Lung (tissue), 12 donors: Measurements from ENCODE around the gene FFAR3. TPM values are rescaled to one million over a fixed set of nuclear protein-coding genes. Genes with fewer than 3 reads are reported as not detected.

Experiments
- ATAC-seq: fragments of 200-7000 bp; cut with Tn5 transposase; one replicate; pipeline ENCODE4 v1.9.1; 2020; ENCODE audit warnings: moderate number of reproducible peaks; ENCODE audit not compliant: insufficient read depth, low FRiP score
- DNase-seq, 3 donors: peaks; one replicate each; pipeline ENCODE4 v3.0.0-alpha.2; 2013 to 2017
- H3K27ac ChIP-seq, 2 donors: one replicate each; pipeline ENCODE4 v1.5.1; 2013; ENCODE audit warnings: mild to moderate bottlenecking in 2 of 2, moderate library complexity in 2 of 2, control low read depth in 1 of 2, inconsistent platforms in 1 of 2, low read depth in 1 of 2, low read length in 1 of 2
- H3K27me3 ChIP-seq, 3 donors: one replicate each; pipeline ENCODE4 v1.5.1; 2013; ENCODE audit warnings: low read length in 2 of 3; ENCODE audit not compliant: control insufficient read depth in 3 of 3, insufficient read depth in 3 of 3
- H3K36me3 ChIP-seq, 4 donors: one replicate each; pipeline ENCODE4 v1.5.1; 2013; ENCODE audit warnings: low read length in 4 of 4, mild to moderate bottlenecking in 1 of 4, moderate library complexity in 1 of 4; ENCODE audit not compliant: control insufficient read depth in 4 of 4, insufficient read depth in 4 of 4
- H3K4me1 ChIP-seq, 5 donors: one replicate each; pipeline ENCODE4 v1.5.1; 2013; ENCODE audit warnings: low read length in 5 of 5, mild to moderate bottlenecking in 2 of 5, moderate library complexity in 1 of 5; ENCODE audit not compliant: control insufficient read depth in 5 of 5, insufficient read depth in 5 of 5
- H3K4me3 ChIP-seq: one replicate; pipeline ENCODE4 v1.5.1; 2013; ENCODE audit warnings: mild to moderate bottlenecking, control low read depth, moderate library complexity
- H3K9ac ChIP-seq, 2 donors: one replicate each; pipeline ENCODE4 v1.5.1; 2013; ENCODE audit warnings: low read length in 2 of 2, control low read depth in 1 of 2; ENCODE audit not compliant: insufficient read depth in 1 of 2
- H3K9me3 ChIP-seq, 4 donors: one replicate each; pipeline ENCODE4 v1.5.1; 2013; ENCODE audit warnings: low read length in 3 of 4, mild to moderate bottlenecking in 1 of 4, moderate library complexity in 1 of 4; ENCODE audit not compliant: control insufficient read depth in 4 of 4, insufficient read depth in 3 of 4
- WGBS, 2 donors: extraction: QIAGEN DNeasy Blood & Tissue Kit; methylation state at CpG; one replicate each; pipeline ENCODE4 v1.1.7; 2013; 5-methylcytosine and 5-hydroxymethylcytosine counted together
- polyA plus RNA-seq, 2 donors: library from polyadenylated mRNA; stranded (reverse); fragments of 200-250 nt; gene quantifications; one replicate each; pipeline ENCODE4 v1.2.1, GENCODE V29; 2013
- total RNA-seq, 2 donors: library from RNA; depleted of rRNA in 1 of 2; stranded (reverse); fragments of >200 nt in 1 of 2; gene quantifications; one replicate each; pipeline ENCODE4 v1.2.1, GENCODE V29; 2014 to 2021
- TF ChIP-seq, protein P1 (sequence below): IDR thresholded peaks from 2 replicates; pipeline ENCODE4 v1.5.1; 2012; ENCODE audit warnings: mild to moderate bottlenecking; ENCODE audit errors: control extremely low read depth, extremely low read depth
- donor health status: control.
- donor health status: control.
- donor health status: Bipolar disorder and iron deficiency.
- donor health status: healthy.
- donor health status: DM: yes; HTN: yes; CAD: no.

The FFAR3 gene
- total and polyA plus RNA-seq, 4 donors: 0.06 to 20.9 (median 0.40) TPM

DNA sequence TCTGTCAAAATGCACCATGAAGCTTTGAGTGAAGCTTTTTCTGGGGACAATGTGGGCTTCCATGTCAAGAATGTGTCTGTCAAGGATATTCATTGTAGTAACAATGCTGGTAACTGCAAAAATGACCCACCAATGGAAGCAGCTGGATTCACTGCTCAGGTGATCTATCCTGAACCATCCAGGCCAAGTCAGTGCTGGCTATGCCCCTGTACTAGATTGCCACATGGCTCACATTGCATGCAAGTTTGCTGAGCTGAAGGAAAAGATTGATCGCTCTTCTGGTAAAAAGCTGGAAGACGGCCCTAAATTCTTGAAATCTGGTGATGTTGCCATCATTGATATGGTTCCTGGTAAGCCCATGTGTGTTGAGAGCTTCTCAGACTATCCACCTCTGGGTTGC, 25.3 kb downstream of the FFAR3 start:
- ATAC-seq (no peak), DNase-seq (no peak)
- TF ChIP-seq, protein P1, sequence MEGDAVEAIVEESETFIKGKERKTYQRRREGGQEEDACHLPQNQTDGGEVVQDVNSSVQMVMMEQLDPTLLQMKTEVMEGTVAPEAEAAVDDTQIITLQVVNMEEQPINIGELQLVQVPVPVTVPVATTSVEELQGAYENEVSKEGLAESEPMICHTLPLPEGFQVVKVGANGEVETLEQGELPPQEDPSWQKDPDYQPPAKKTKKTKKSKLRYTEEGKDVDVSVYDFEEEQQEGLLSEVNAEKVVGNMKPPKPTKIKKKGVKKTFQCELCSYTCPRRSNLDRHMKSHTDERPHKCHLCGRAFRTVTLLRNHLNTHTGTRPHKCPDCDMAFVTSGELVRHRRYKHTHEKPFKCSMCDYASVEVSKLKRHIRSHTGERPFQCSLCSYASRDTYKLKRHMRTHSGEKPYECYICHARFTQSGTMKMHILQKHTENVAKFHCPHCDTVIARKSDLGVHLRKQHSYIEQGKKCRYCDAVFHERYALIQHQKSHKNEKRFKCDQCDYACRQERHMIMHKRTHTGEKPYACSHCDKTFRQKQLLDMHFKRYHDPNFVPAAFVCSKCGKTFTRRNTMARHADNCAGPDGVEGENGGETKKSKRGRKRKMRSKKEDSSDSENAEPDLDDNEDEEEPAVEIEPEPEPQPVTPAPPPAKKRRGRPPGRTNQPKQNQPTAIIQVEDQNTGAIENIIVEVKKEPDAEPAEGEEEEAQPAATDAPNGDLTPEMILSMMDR: no peak
- Histone ChIP-seq H3K9ac (no peak overlapping the region), H3K9me3 (no peaks in the 10 kb centered on the region), H3K27ac (no peak overlapping the region), H3K27me3 (no peaks in the 10 kb centered on the region), H3K4me3 (no peak overlapping the region), H3K36me3 (no peaks in the 10 kb centered on the region), H3K4me1 (no peaks in the 10 kb centered on the region)
- 94 to 95% methylated on average over 2 of the region's 2 CpGs for WGBS, 2 donors

DNA sequence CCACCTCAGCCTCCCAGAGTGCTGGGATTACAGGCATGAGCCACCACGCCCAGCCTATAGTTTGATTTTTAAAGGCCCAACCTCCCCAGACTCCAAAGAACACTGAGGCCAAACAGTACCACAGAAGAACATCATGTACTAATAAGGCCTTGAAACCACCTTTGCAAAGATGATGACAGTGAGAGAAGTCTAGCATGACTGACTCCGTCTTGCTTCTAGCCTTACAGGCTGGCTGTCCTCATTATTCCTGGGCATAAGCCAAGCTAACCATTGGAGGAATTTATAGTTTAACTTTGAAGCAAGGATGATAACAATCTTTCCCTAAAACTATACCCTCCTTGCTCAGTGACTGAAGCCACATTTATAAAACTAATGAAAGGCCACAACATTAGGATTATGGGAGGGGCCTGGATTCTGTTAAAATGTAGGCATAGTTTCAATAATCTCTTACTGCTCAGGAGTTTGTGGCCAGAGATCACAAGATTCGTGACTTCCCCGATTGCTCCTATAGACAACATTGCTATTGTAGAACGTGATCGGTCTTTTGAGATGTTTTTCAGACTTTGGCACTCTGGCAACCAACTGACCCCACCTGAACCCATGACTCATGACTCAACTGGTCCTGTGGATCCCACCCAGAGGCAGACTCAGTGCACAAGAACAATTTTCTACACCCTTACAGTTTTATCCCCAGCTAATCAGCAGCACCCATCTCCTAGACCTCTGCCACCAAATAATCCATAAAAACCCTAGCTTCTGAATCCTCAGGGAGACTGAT, 30.2 kb downstream of the FFAR3 start:
- ATAC-seq: no peak
- no peak for DNase-seq
- H3K4me3 ChIP-seq: no peak overlapping the region
- no peaks in the 10 kb centered on the region for H3K36me3 ChIP-seq
- TF ChIP-seq, protein P1: no peak
- WGBS, 2 donors: 89 to 92% methylated on average over 6 of the region's 6 CpGs
- H3K27ac ChIP-seq: no peak overlapping the region
- H3K9me3 ChIP-seq: no peaks in the 10 kb centered on the region
- H3K4me1 ChIP-seq: no peaks in the 10 kb centered on the region
- no peaks in the 10 kb centered on the region for H3K27me3 ChIP-seq
- H3K9ac ChIP-seq: no peak overlapping the region

DNA sequence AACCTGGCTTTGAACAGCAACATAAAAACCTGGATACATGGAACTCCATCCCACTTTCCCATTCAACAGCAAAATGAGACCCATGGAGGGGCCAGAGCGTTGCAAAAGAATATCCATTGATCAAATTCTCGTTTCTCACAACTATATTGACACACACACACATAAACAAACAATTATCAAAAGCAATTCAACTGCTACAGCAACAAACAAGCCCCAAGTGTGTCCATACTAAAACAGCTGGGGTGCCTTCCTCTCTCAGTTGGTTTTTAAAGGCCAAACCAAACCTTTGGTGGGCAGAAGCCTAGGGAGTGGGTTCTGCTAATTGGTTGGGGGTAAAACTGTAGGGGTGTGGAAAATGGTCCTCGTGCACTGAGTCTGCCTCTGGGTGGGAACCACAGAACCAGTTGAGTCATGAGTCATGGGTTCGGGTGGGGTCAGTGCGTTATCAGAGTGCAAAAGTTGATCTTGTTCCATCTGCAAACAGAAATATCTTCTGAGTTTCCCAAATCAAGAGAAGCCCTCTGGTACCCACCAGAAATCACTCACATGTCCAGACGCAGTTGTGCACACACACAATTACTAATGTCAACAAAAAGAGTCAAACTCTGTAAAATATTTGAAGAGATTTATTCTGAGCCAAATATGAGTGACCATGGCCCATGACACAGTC, 31.1 kb downstream of the FFAR3 start:
- TF ChIP-seq, protein P1: no peak
- 71 to 84% methylated on average over 6 of the region's 6 CpGs for WGBS, 2 donors

More for the DNA sequence above, 31.1 kb downstream of the FFAR3 start:
- ATAC-seq (no peak), DNase-seq (no peak)
- no peak overlapping the region for H3K4me3 ChIP-seq
- no peak overlapping the region for H3K9ac ChIP-seq
- no peaks in the 10 kb centered on the region for H3K9me3 ChIP-seq
- no peaks in the 10 kb centered on the region for H3K4me1 ChIP-seq
- H3K36me3 ChIP-seq: no peaks in the 10 kb centered on the region
- H3K27me3 ChIP-seq: no peaks in the 10 kb centered on the region
- no peak overlapping the region for H3K27ac ChIP-seq
